K562 (cell line): ENCODE results near the gene CBX1. TPM values are rescaled to one million over a fixed set of nuclear protein-coding genes. Genes with fewer than 3 reads are reported as not detected.

Experiments
- ATAC-seq: fragments of 200-7000 bp; cut with Tn5 transposase; 3 replicates; pipeline ENCODE4 v1.9.1; 2020; ENCODE audit warnings: moderate library complexity
- BruUV-seq: library from RNA; stranded (reverse); fragments of 400-500 nt; replicated peaks from 2 replicates; lab custom pipeline; 2021; lab: Mats Ljungman, UMichigan
- CTCF ChIA-PET: fragments of 300-600 bp; formaldehyde crosslinking; extraction: SDS; loops from one replicate; lab custom pipeline; 2021; ENCODE audit warnings: low intra/inter-chr PET ratio; lab: Yijun Ruan, JAX
- POLR2A ChIA-PET: fragments of 300-600, 350-650 bp; sonication (Branson Sonifier 250); formaldehyde crosslinking; extraction: SDS; loops from one replicate; lab custom pipeline; 2021; ENCODE audit warnings: antibody characterized with exemption, inconsistent platforms; lab: Yijun Ruan, JAX
- DNase-seq, 4 experiments: peaks; one replicate each; pipeline versions ENCODE4 v3.0.0 to v3.0.0-alpha.2; 2011 to 2018; ENCODE audit warnings: low spot score in 3 of 4, mixed read lengths in 3 of 4; ENCODE audit errors: extremely low read depth in 1 of 4
- FAIRE-seq: peaks from 2 replicates; lab custom pipeline; 2011; peaks lifted over from hg19 to GRCh38; lab: Jason Lieb, UNC
- H2AFZ ChIP-seq: 2 replicates; pipeline ENCODE4 v1.6.0; 2011; ENCODE audit warnings: low read depth, low read length, control low read depth, inconsistent platforms
- H3K27ac ChIP-seq: fragments of 200-600 bp; 3 replicates; pipeline ENCODE4 v1.8.0; 2011; ENCODE audit warnings: low read depth, mild to moderate bottlenecking, control low read depth, inconsistent platforms, low read length, moderate library complexity, mixed read lengths; ENCODE audit errors: extremely low read depth
- H3K27me3 ChIP-seq, 2 experiments: fragments of 300-600 bp in 1 of 2; 2 replicates in 1 of 2; 3 replicates in 1 of 2; pipeline versions ENCODE4 v1.6.0 to v1.8.0; 2011; ENCODE audit warnings: inconsistent platforms in 2 of 2, low read length in 2 of 2, mild to moderate bottlenecking in 1 of 2, mixed read lengths in 1 of 2, moderate library complexity in 1 of 2; ENCODE audit not compliant: control insufficient read depth in 2 of 2, insufficient read depth in 2 of 2
- H3K36me3 ChIP-seq: fragments of 300-600 bp; 3 replicates; pipeline ENCODE4 v1.8.0; 2011; ENCODE audit warnings: mild to moderate bottlenecking, low read length, inconsistent platforms; ENCODE audit not compliant: control insufficient read depth, insufficient read depth
- H3K4me1 ChIP-seq, 2 experiments: fragments of 200-600 bp in 1 of 2; replicated peaks in 1 of 2; 2 replicates in 1 of 2; 3 replicates in 1 of 2; pipeline versions ENCODE4 v1.5.1 to v1.8.0; 2011; ENCODE audit warnings: inconsistent platforms in 2 of 2, low read length in 2 of 2, mild to moderate bottlenecking in 1 of 2, mixed read lengths in 1 of 2, moderate library complexity in 1 of 2; ENCODE audit not compliant: control insufficient read depth in 2 of 2, insufficient read depth in 2 of 2
- H3K4me2 ChIP-seq: 2 replicates; pipeline ENCODE4 v1.6.1; 2011; ENCODE audit warnings: low read length, control low read depth, inconsistent platforms, mixed read lengths; ENCODE audit not compliant: insufficient read depth
- H3K4me3 ChIP-seq: fragments of 200-600 bp; sonication (generic), shearing (Covaris generic); 2 replicates; pipeline ENCODE4 v1.5.1; 2016; ENCODE audit warnings: control low read depth, inconsistent platforms
- H3K79me2 ChIP-seq: fragments of 200-600 bp; 3 replicates; pipeline ENCODE4 v1.8.0; 2011; ENCODE audit warnings: low read length, inconsistent platforms; ENCODE audit not compliant: control insufficient read depth, insufficient read depth
- H3K9ac ChIP-seq, 2 experiments: 2 replicates each; pipeline versions ENCODE4 v1.6.0 to v1.6.1; 2011; ENCODE audit warnings: low read depth in 2 of 2, low read length in 2 of 2, control low read depth in 1 of 2, inconsistent platforms in 1 of 2, mild to moderate bottlenecking in 1 of 2, mixed read lengths in 1 of 2; ENCODE audit not compliant: insufficient read depth in 1 of 2
- H3K9me1 ChIP-seq: one replicate; pipeline ENCODE4 v1.6.0; 2011; ENCODE audit warnings: inconsistent platforms, mild to moderate bottlenecking, low read length, moderate library complexity; ENCODE audit not compliant: control insufficient read depth, insufficient read depth
- H3K9me3 ChIP-seq: replicated peaks from 2 replicates; pipeline ENCODE4 v1.5.1; 2011; ENCODE audit warnings: low read depth, low read length, inconsistent platforms; ENCODE audit not compliant: control insufficient read depth, insufficient read depth
- H4K20me1 ChIP-seq: replicated peaks from 2 replicates; pipeline ENCODE4 v1.6.1; 2011; ENCODE audit warnings: low read length, inconsistent platforms, mixed read lengths; ENCODE audit not compliant: control insufficient read depth, insufficient read depth
- BRD9 ChIP-seq: fragments of 450-650 bp; IDR thresholded peaks from 2 replicates; pipeline ENCODE4 v1.6.1; 2018; ENCODE audit warnings: low read depth; ENCODE audit not compliant: partially characterized antibody
- CC2D1A ChIP-seq: fragments of 450-650 bp; IDR thresholded peaks from 2 replicates; pipeline ENCODE4 v1.6.1; 2017; ENCODE audit warnings: mild to moderate bottlenecking
- ELF4 ChIP-seq: fragments of 450-650 bp; formaldehyde crosslinking; IDR thresholded peaks from 2 replicates; pipeline ENCODE4 v1.4.0; 2022; ENCODE audit warnings: missing genetic modification characterization
- ETV5 ChIP-seq: sonication (generic); formaldehyde crosslinking; IDR thresholded peaks from 2 replicates; pipeline ENCODE4 v1.4.0; 2020; ENCODE audit warnings: low read depth, mild to moderate bottlenecking, missing genetic modification reagents
- PTBP1 ChIP-seq: fragments of 200-400 bp; formaldehyde crosslinking; IDR thresholded peaks from 2 replicates; pipeline ENCODE4 v1.6.1; 2017; ENCODE audit warnings: low read depth, low read length
- RBM34 ChIP-seq: fragments of 200-400 bp; formaldehyde crosslinking; IDR thresholded peaks from 2 replicates; pipeline ENCODE4 v1.6.1; 2018; ENCODE audit warnings: low read length, borderline replicate concordance; ENCODE audit not compliant: insufficient read depth
- TGIF2 ChIP-seq: sonication (generic); formaldehyde crosslinking; IDR thresholded peaks from 2 replicates; pipeline ENCODE4 v1.8.1; 2022; ENCODE audit warnings: mild to moderate bottlenecking, missing genetic modification reagents, moderate library complexity
- ZNF184 ChIP-seq: sonication (generic); formaldehyde crosslinking; IDR thresholded peaks from 2 replicates; pipeline ENCODE4 v1.5.0; 2020; ENCODE audit warnings: missing genetic modification reagents
- ZNF217 ChIP-seq: sonication (generic); formaldehyde crosslinking; IDR thresholded peaks from 2 replicates; pipeline ENCODE4 v1.8.0; 2022; ENCODE audit warnings: mild to moderate bottlenecking, missing genetic modification reagents
- ZNF780A ChIP-seq: fragments of 250-450 bp; sonication (Bioruptor Pico); IDR thresholded peaks from 2 replicates; pipeline ENCODE4 v1.5.0; 2021; ENCODE audit warnings: mild to moderate bottlenecking
- WGBS: fragments of 100-300 bp; shearing (Covaris generic); methylation state at CpG from one replicate; pipeline ENCODE4 v1.1.6; 2016; ENCODE audit warnings: low coverage, mixed read lengths; ENCODE audit not compliant: insufficient coverage; ENCODE audit errors: missing lambda C conversion rate; 5-methylcytosine and 5-hydroxymethylcytosine counted together
- in situ Hi-C: fragments of 300-500 bp; cut with MboI; formaldehyde crosslinking; loops from 4 replicates; pipeline ENCODE4 v1.15.0; 2018; ENCODE audit warnings: inconsistent platforms, mixed read lengths
- intact Hi-C: fragments of 100-400 bp; cut with micrococcal nuclease; formaldehyde crosslinking; loops from 2 replicates; pipeline ENCODE4 v1.14.2; 2022
- polyA plus RNA-seq, 8 experiments: library from polyadenylated mRNA; depleted of rRNA in 4 of 8; stranded (reverse) in 5 of 8; unstranded in 3 of 8; fragments of >200 nt; fragmentation: Nextera tagmentation in 2 of 8; fragmentation: Illumina TruSeq in 1 of 8; extraction: Ambion mirVana in 2 of 8; extraction: Trizol in 1 of 8; gene quantifications; 2 replicates each; pipeline versions ENCODE4 v1.2.1 to v1.2.3, GENCODE V29; 2011 to 2014; ENCODE audit warnings: inconsistent platforms in 1 of 8, missing spikeins in 1 of 8
- total RNA-seq, 7 experiments: library from RNA; depleted of rRNA in 6 of 7; stranded (reverse); fragments of >200 nt in 6 of 7; fragmentation: Illumina TruSeq in 2 of 7; extraction: Trizol in 2 of 7; gene quantifications; 2 replicates each; pipeline versions ENCODE4 v1.2.1 to v1.2.3, GENCODE V29; 2011 to 2021; ENCODE audit warnings: low replicate concordance in 1 of 7
- TF ChIP-seq, protein P1 (sequence below): fragments of 450-650 bp; IDR thresholded peaks from 2 replicates; pipeline ENCODE4 v1.6.1; 2017; ENCODE audit warnings: antibody characterized with exemption, mild to moderate bottlenecking
- TF ChIP-seq, protein P2 (sequence below): sonication (generic); IDR thresholded peaks from 2 replicates; pipeline ENCODE4 v1.6.1; 2016
- TF ChIP-seq, protein P3 (sequence below): fragments of 200-800 bp; sonication (Bioruptor generic); IDR thresholded peaks from 2 replicates; pipeline ENCODE4 v1.6.1; 2017; ENCODE audit warnings: missing genetic modification characterization, missing compliant biosample characterization

Gene CBX1
- total and polyA plus RNA-seq, 9 of the 15 experiments (the other 6 are each of a cell fraction or from before 2014, with no cell fraction given) = 10.6 to 95.7 (median 52.7) TPM

DNA sequence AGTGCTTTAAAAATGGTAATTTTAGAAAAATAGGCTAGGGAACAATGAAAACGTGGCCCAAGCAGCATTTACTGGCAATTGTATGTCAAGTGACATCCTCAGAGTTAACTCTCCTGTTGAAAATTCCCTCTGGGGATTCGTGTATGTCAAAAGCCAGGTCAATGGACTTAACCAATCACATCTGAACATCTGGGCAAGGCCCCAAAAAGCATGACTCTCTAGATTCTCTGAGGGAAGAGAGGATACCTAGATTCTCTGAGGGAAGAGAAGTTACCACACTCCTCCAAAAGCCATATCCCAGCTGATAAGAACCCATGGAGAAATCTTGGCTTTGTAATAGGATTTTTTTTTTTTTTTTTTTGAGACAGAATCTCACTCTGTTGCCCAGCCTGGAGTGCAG lies 29.6 kb downstream of the CBX1 start (continued):
- TF ChIP-seq, protein P1, sequence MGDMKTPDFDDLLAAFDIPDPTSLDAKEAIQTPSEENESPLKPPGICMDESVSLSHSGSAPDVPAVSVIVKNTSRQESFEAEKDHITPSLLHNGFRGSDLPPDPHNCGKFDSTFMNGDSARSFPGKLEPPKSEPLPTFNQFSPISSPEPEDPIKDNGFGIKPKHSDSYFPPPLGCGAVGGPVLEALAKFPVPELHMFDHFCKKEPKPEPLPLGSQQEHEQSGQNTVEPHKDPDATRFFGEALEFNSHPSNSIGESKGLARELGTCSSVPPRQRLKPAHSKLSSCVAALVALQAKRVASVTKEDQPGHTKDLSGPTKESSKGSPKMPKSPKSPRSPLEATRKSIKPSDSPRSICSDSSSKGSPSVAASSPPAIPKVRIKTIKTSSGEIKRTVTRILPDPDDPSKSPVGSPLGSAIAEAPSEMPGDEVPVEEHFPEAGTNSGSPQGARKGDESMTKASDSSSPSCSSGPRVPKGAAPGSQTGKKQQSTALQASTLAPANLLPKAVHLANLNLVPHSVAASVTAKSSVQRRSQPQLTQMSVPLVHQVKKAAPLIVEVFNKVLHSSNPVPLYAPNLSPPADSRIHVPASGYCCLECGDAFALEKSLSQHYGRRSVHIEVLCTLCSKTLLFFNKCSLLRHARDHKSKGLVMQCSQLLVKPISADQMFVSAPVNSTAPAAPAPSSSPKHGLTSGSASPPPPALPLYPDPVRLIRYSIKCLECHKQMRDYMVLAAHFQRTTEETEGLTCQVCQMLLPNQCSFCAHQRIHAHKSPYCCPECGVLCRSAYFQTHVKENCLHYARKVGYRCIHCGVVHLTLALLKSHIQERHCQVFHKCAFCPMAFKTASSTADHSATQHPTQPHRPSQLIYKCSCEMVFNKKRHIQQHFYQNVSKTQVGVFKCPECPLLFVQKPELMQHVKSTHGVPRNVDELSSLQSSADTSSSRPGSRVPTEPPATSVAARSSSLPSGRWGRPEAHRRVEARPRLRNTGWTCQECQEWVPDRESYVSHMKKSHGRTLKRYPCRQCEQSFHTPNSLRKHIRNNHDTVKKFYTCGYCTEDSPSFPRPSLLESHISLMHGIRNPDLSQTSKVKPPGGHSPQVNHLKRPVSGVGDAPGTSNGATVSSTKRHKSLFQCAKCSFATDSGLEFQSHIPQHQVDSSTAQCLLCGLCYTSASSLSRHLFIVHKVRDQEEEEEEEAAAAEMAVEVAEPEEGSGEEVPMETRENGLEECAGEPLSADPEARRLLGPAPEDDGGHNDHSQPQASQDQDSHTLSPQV = no peak
- TF ChIP-seq ZNF184 = no peak
- no peak for TF ChIP-seq PTBP1
- TF ChIP-seq, all 486 proteins: peak for 0

DNA sequence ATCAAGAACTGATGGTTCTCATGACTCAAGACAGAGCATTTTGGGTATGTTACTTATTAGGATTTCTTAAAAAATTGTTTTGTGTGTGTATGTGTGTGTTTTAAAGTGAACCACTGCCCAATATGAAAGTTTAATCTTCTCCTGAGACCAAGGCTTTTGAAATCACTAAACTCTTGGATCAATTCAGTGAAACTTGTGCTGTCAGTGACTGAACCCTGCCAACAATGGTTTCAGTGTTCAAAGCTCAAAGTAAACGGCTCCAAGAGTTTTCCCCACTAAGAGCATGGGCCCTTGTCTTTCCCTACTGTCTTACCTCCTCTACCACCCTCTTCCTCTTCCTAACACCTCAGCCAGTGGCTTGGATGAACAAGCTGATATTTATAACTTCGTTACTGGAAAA lies 31.1 kb downstream of the CBX1 start:
- H3K27me3 ChIP-seq = no peaks in the 10 kb centered on the region
- ChIA-PET POLR2A (interaction anchor here (2.5 kb wide), 1 partner anchor 12 kb away, joined by 16 read pairs; no protein-coding TSS in a partner anchor), CTCF (no interaction called here)
- no peaks in the 10 kb centered on the region for H3K79me2 ChIP-seq
- no peaks in the 10 kb centered on the region for H4K20me1 ChIP-seq
- no peaks in the 10 kb centered on the region for H3K4me1 ChIP-seq
- FAIRE-seq = no peak
- no peak overlapping the region for H3K4me3 ChIP-seq
- no peak for DNase-seq
- peaks cover 75% of the 10 kb centered on the region for H3K36me3 ChIP-seq
- TF ChIP-seq ZNF780A (CRISPR knock-in tag) = no peak
- TF ChIP-seq ETV5 (CRISPR knock-in tag) = no peak
- TF ChIP-seq, protein P2, sequence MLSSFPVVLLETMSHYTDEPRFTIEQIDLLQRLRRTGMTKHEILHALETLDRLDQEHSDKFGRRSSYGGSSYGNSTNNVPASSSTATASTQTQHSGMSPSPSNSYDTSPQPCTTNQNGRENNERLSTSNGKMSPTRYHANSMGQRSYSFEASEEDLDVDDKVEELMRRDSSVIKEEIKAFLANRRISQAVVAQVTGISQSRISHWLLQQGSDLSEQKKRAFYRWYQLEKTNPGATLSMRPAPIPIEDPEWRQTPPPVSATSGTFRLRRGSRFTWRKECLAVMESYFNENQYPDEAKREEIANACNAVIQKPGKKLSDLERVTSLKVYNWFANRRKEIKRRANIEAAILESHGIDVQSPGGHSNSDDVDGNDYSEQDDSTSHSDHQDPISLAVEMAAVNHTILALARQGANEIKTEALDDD = no peak
- no peak for TF ChIP-seq RBM34
- no peak for TF ChIP-seq ZNF217
- TF ChIP-seq CC2D1A = no peak
- TF ChIP-seq ELF4 (CRISPR knock-in tag) = no peak
- no peak for TF ChIP-seq BRD9
- TF ChIP-seq, protein P3, sequence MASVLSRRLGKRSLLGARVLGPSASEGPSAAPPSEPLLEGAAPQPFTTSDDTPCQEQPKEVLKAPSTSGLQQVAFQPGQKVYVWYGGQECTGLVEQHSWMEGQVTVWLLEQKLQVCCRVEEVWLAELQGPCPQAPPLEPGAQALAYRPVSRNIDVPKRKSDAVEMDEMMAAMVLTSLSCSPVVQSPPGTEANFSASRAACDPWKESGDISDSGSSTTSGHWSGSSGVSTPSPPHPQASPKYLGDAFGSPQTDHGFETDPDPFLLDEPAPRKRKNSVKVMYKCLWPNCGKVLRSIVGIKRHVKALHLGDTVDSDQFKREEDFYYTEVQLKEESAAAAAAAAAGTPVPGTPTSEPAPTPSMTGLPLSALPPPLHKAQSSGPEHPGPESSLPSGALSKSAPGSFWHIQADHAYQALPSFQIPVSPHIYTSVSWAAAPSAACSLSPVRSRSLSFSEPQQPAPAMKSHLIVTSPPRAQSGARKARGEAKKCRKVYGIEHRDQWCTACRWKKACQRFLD (CRISPR knock-in tag) = no peak
- no peak for TF ChIP-seq TGIF2 (CRISPR knock-in tag)
- TF ChIP-seq, all 486 proteins: peak for 0
- ATAC-seq = no peak
- TSS peak; percentile 91 for BruUV-seq
- H3K27ac ChIP-seq = no peak overlapping the region
- H3K9ac ChIP-seq = no peak overlapping the region
- 49% methylated on average over 2 of the region's 2 CpGs for WGBS
- in situ Hi-C loops = no loop called here
- no peaks in the 10 kb centered on the region for H3K9me3 ChIP-seq
- H3K4me2 ChIP-seq = no peak overlapping the region
- H2AFZ ChIP-seq = no peak overlapping the region
- no peaks in the 10 kb centered on the region for H3K9me1 ChIP-seq
- intact Hi-C loops = no loop called here
